H54 (cell line): ENCODE measurements around the gene KLF7.

Source experiments
- DNase-seq: peaks from one replicate; pipeline ENCODE4 v3.0.0; 2011; ENCODE audit warnings: low spot score, mixed read lengths; ENCODE audit not compliant: insufficient read length
- FAIRE-seq: peaks from 3 replicates; lab custom pipeline; 2011; peaks lifted over from hg19 to GRCh38; lab: Jason Lieb, UNC
- POLR2A ChIP-seq: IDR thresholded peaks from 2 replicates; pipeline ENCODE4 v1.6.1; 2011; ENCODE audit warnings: low read depth, mild to moderate bottlenecking, low read length

KLF7 gene

GRCh38 chr2:207115715-207116364 lies 49.9 kb downstream of the KLF7 start:
- no peak for DNase-seq
- TF ChIP-seq POLR2A, result no peak
- no peak for FAIRE-seq

- no peak for FAIRE-seq
- no peak for TF ChIP-seq POLR2A
- DNase-seq, result no peak
Observed at GRCh38 chr2:207113414-207113813, 52.3 kb downstream of the KLF7 start.

- DNase-seq (no peak), FAIRE-seq (no peak)
- no peak for TF ChIP-seq POLR2A
Observed at GRCh38 chr2:207112785-207113184, 53.0 kb downstream of the KLF7 start.

GRCh38 chr2:207112383-207112782 lies 53.4 kb downstream of the KLF7 start:
- no peak for TF ChIP-seq POLR2A
- FAIRE-seq (no peak), DNase-seq (no peak)

- no peak for DNase-seq
- no peak for TF ChIP-seq POLR2A
- FAIRE-seq, result no peak
Observed at GRCh38 chr2:207111757-207112156, 54.0 kb downstream of the KLF7 start.

GRCh38 chr2:207110715-207111114 lies 55.0 kb downstream of the KLF7 start:
- DNase-seq (no peak), FAIRE-seq (no peak)
- TF ChIP-seq POLR2A, result no peak

GRCh38 chr2:207110310-207110709 lies 55.4 kb downstream of the KLF7 start:
- FAIRE-seq (no peak), DNase-seq (no peak)
- no peak for TF ChIP-seq POLR2A

- TF ChIP-seq POLR2A, result no peak
- no peak for FAIRE-seq
Observed at GRCh38 chr2:207109768-207110167, 56.0 kb downstream of the KLF7 start.

GRCh38 chr2:207108440-207108839 lies 57.3 kb downstream of the KLF7 start:
- no peak for FAIRE-seq
- no peak for DNase-seq

More at GRCh38 chr2:207109768-207110167, 56.0 kb downstream of the KLF7 start:
- DNase-seq, result no peak

GRCh38 chr2:207107551-207107950 lies 58.2 kb downstream of the KLF7 start:
- FAIRE-seq, result no peak
- DNase-seq, result no peak
- TF ChIP-seq POLR2A, result no peak

More at GRCh38 chr2:207108440-207108839, 57.3 kb downstream of the KLF7 start:
- TF ChIP-seq POLR2A, result no peak

GRCh38 chr2:207107131-207107530 lies 58.6 kb downstream of the KLF7 start:
- no peak for TF ChIP-seq POLR2A
- no peak for DNase-seq
- FAIRE-seq, result no peak

- FAIRE-seq (no peak), DNase-seq (no peak)
- TF ChIP-seq POLR2A, result no peak
Observed at GRCh38 chr2:207103132-207103531, 62.6 kb downstream of the KLF7 start.

- no peak for FAIRE-seq
- DNase-seq, result no peak
- no peak for TF ChIP-seq POLR2A
Observed at GRCh38 chr2:207101984-207102383, 63.8 kb downstream of the KLF7 start.

GRCh38 chr2:207097278-207097677 lies 68.5 kb downstream of the KLF7 start:
- DNase-seq, result no peak

GRCh38 chr2:207095963-207096362 lies 69.8 kb downstream of the KLF7 start:
- FAIRE-seq (no peak), DNase-seq (no peak)
- TF ChIP-seq POLR2A, result no peak

More at GRCh38 chr2:207097278-207097677, 68.5 kb downstream of the KLF7 start:
- TF ChIP-seq POLR2A, result no peak
- FAIRE-seq, result no peak
